CD4-positive, alpha-beta T cell treated with Interleukin-15 for 1 hour (primary cell): ENCODE data around the gene COMT.
"Not testable (repeated sequence)": the region's sequence is repeated elsewhere in the genome, so short reads cannot be mapped to it uniquely, and the experiment has no call there.

Experiments
- DNase-seq: peaks from one replicate; pipeline ENCODE4 v3.0.0-alpha.2; 2020

Gene COMT

GRCh38 chr22:19929586-19930550 is 11.7 kb upstream of the COMT start:
- no peak for DNase-seq

- no peak for DNase-seq
Observed at GRCh38 chr22:19930551-19931486, 10.8 kb upstream of the COMT start.

- DNase-seq = no peak
Observed at GRCh38 chr22:19931514-19931913, 10.1 kb upstream of the COMT start.

- no peak for DNase-seq
Observed at GRCh38 chr22:19932367-19933206, 9.0 kb upstream of the COMT start.

GRCh38 chr22:19933341-19934241 is 8.0 kb upstream of the COMT start:
- no peak for DNase-seq

- not testable (repeated sequence) for DNase-seq
Observed at GRCh38 chr22:19935123-19935718, 6.4 kb upstream of the COMT start.

- no peak for DNase-seq
Observed at GRCh38 chr22:19936513-19936912, 5.1 kb upstream of the COMT start.

GRCh38 chr22:19937616-19938473 is 3.7 kb upstream of the COMT start:
- no peak for DNase-seq

GRCh38 chr22:19940536-19941364 is 822 bp upstream of the COMT start:
- DNase-seq = no peak

GRCh38 chr22:19942157-19943081 is 847 bp downstream of the COMT start:
- DNase-seq = no peak

- DNase-seq = no peak
Observed at GRCh38 chr22:19943082-19944026, 1.8 kb downstream of the COMT start.

- DNase-seq = no peak
Observed at GRCh38 chr22:19948057-19948760, 6.6 kb downstream of the COMT start.

GRCh38 chr22:19951346-19951745 is 9.8 kb downstream of the COMT start:
- DNase-seq = no peak

GRCh38 chr22:19955241-19956128 is 13.9 kb downstream of the COMT start:
- DNase-seq = no peak

- DNase-seq = no peak
Observed at GRCh38 chr22:19957445-19957844, 15.9 kb downstream of the COMT start.
